Measurements from ENCODE around the gene LRP1B.
A peak's percentile ranks its signal among the peaks of the same experiment; 100 is the strongest.

Gene LRP1B

GRCh38 chr2:140801311-140801710 lies 1329.5 kb downstream of the LRP1B start:
- no peak for TF ChIP-seq CTCF (IDR thresholded peaks at IDR 0.05; ENCODE audit: extremely low read depth, missing control alignments)
- DNase-seq (ENCODE audit: low spot score) = no peak

- DNase-seq (ENCODE audit: low spot score) = peak; percentile 4
- TF ChIP-seq CTCF (IDR thresholded peaks at IDR 0.05; ENCODE audit: extremely low read depth, missing control alignments) = no peak
Observed at GRCh38 chr2:140797718-140798117, 1333.1 kb downstream of the LRP1B start.

- DNase-seq (ENCODE audit: low spot score) = no peak
Observed at GRCh38 chr2:140791802-140792201, 1339.0 kb downstream of the LRP1B start.

GRCh38 chr2:140786585-140786984 lies 1344.2 kb downstream of the LRP1B start:
- no peak for DNase-seq (ENCODE audit: low spot score)
- no peak for TF ChIP-seq CTCF (IDR thresholded peaks at IDR 0.05; ENCODE audit: extremely low read depth, missing control alignments)

More at GRCh38 chr2:140791802-140792201, 1339.0 kb downstream of the LRP1B start:
- TF ChIP-seq CTCF (IDR thresholded peaks at IDR 0.05; ENCODE audit: extremely low read depth, missing control alignments) = no peak

GRCh38 chr2:140775411-140775810 lies 1355.4 kb downstream of the LRP1B start:
- no peak for DNase-seq (ENCODE audit: low spot score)
- no peak for TF ChIP-seq CTCF (IDR thresholded peaks at IDR 0.05; ENCODE audit: extremely low read depth, missing control alignments)

DNA sequence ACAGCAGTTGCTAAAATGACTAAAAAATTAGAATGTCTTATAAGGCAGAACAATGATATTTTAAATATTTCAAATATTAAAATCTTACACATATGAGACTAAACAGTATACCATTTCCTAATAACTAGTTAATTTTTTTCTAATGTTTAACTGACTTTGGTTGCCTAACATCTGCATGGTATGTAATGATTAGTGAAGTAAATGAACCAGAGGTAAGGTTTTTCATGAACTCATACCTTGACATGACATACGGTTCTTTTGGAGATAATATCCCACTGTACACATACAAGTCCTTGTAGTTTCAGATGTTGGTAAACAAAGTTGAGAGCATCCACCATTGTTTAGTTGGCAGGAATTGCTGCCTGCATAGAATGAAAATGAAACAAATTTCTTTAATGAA lies 1360.2 kb downstream of the LRP1B start:
- DNase-seq (ENCODE audit: low spot score) = no peak
- no peak for TF ChIP-seq CTCF (IDR thresholded peaks at IDR 0.05; ENCODE audit: extremely low read depth, missing control alignments)

DNA sequence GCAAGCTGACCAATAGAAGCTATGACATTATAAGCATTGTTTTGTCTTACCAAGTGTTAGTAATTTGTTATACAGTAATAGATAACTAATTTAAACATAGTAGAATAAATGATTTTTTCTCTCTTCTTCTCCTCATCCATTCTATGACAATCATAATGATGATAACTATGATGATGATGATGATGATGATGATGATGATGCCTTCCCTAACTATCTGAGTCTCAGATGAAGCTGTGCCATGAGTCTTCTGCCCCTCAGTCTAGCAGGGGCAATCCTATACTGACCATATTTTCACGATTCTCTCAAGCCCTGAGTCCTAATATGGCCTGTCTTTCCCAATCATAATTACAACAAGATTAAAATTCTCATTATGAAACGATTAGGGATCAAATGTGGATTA lies 1369.0 kb downstream of the LRP1B start:
- TF ChIP-seq CTCF (IDR thresholded peaks at IDR 0.05; ENCODE audit: extremely low read depth, missing control alignments) = no peak
- DNase-seq (ENCODE audit: low spot score) = no peak

Measured in GM20000 (cell line).